Duodenal mucosa (tissue), 2 donors: ENCODE data around the gene RSPH1.

Experiments
- H3K27ac ChIP-seq: one replicate; pipeline ENCODE4 v1.7.0; 2013; ENCODE audit warnings: low read depth, low read length
- H3K27me3 ChIP-seq, 2 donors: one replicate each; pipeline ENCODE4 v1.7.0; 2013; ENCODE audit warnings: low read length in 2 of 2, control low read depth in 1 of 2; ENCODE audit not compliant: insufficient read depth in 2 of 2, control insufficient read depth in 1 of 2
- H3K36me3 ChIP-seq, 2 donors: one replicate each; pipeline ENCODE4 v1.7.0; 2013; ENCODE audit warnings: low read length in 2 of 2, control low read depth in 1 of 2; ENCODE audit not compliant: insufficient read depth in 2 of 2, control insufficient read depth in 1 of 2
- H3K4me1 ChIP-seq, 2 donors: one replicate each; pipeline ENCODE4 v1.7.0; 2013; ENCODE audit warnings: low read length in 2 of 2, control low read depth in 1 of 2; ENCODE audit not compliant: insufficient read depth in 2 of 2, control insufficient read depth in 1 of 2
- H3K4me3 ChIP-seq, 2 donors: one replicate each; pipeline ENCODE4 v1.7.0; 2013; ENCODE audit warnings: low read length in 2 of 2, low read depth in 1 of 2
- H3K9ac ChIP-seq, 2 donors: one replicate each; pipeline ENCODE4 v1.7.0; 2013; ENCODE audit warnings: low read length in 2 of 2, low read depth in 1 of 2
- H3K9me3 ChIP-seq, 2 donors: one replicate each; pipeline ENCODE4 v1.7.0; 2013; ENCODE audit warnings: low read length in 2 of 2, control low read depth in 1 of 2; ENCODE audit not compliant: control insufficient read depth in 1 of 2

The RSPH1 gene

DNA sequence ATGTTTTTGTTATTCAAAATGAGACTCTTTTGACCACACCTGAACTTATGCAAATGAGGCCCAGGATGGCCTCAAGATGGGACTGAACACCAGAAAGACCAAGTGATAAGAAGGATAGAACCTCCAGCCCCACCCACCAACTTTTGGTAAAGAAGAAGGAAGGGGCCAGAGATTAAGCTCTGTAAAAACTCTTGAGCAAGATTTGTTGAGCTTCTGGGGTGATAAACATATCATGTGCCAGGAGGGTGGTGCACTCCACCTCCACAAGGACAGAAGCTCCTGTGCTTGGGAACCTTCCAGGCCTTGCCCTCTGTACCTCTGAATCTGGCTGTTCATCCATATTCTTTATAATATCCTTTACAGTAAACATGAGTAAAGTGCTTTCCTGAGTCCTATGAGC is 5.3 kb downstream of the RSPH1 start:
- no peak overlapping the region for H3K27ac ChIP-seq
- no peaks in the 10 kb centered on the region for H3K36me3 ChIP-seq
- peaks cover 0 to 3% of the 10 kb centered on the region in 2 donors for H3K27me3 ChIP-seq
- no peaks in the 10 kb centered on the region for H3K9me3 ChIP-seq
- no peak overlapping the region for H3K4me3 ChIP-seq
- no peak overlapping the region for H3K9ac ChIP-seq
- peaks cover 16 to 45% of the 10 kb centered on the region in 2 donors for H3K4me1 ChIP-seq

DNA sequence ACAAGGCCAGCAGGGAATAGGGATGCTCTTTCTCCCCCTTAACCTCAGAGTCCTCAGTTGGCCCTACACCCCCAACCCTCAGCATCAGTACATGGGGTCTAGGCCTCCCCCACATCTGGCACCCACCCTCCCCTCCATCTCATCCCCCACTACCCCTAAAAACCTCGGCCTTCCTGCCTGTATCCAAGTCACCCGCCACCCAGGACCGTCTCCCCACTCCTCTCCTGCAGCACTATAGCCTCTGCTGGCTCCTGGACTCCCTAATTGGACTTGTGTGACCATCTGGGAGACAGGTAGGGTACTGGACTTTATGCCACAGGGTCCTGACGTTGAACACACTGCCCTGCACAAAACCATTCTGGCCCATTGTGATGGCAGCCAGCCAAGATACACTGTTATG is 6.0 kb downstream of the RSPH1 start:
- Histone ChIP-seq H3K36me3 (no peaks in the 10 kb centered on the region), H3K27me3 (peaks cover 0 to 3% of the 10 kb centered on the region in 2 donors), H3K4me3 (no peak overlapping the region), H3K4me1 (peaks cover 9 to 38% of the 10 kb centered on the region in 2 donors), H3K27ac (no peak overlapping the region), H3K9ac (no peak overlapping the region), H3K9me3 (no peaks in the 10 kb centered on the region)

DNA sequence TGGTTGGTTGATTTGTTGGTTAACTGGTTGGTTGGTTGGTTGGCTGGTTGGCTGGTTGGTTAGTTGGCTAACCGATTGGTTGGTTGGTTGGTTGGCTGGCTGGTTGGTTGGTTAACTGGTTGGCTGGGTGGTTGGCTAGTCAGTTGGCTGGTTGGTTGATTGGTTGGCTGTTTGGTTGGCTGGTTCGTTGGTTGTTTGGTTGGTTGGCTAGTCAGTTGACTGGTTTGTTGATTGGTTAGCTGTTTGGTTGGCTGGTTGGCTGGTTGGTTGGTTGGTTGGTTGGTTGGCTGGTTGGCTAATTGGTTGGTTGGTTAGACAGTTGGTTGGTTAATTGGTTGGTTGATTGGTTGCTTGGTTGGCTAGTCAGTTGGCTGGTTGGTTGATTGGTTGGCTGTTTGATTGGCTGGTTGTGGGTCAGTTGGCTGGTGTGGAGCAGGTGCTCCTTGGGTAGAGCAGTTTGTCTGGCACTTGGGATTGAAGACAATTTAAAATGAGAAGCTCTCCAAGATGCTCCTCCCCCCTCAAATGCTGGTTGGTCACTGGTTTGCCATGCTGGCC is 6.9 kb downstream of the RSPH1 start:
- Histone ChIP-seq H3K36me3 (no peaks in the 10 kb centered on the region), H3K9ac (no peak overlapping the region), H3K4me1 (peaks cover 7 to 34% of the 10 kb centered on the region in 2 donors), H3K27ac (no peak overlapping the region), H3K4me3 (no peak overlapping the region), H3K27me3 (peaks cover 0 to 3% of the 10 kb centered on the region in 2 donors), H3K9me3 (no peaks in the 10 kb centered on the region)

DNA sequence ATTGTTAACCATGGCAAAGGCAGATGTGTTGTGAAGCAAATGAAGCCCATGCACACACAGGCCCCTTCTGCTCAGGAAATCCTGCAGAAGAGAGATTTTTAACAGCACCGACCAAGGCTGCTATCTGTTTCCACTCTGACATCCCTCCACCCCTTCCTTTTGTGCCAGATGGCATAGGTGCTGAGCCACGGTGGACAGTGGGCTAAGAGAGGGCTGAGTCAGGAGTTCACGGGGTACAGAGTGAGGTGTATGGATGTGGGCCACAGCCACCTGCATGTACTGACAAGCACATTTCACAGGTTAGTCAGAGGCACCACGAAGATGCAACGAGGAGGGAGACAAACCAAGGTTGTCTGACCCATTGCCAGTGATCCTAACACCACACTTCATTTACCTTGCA is 9.5 kb downstream of the RSPH1 start:
- H3K4me1 ChIP-seq: peaks cover 14 to 28% of the 10 kb centered on the region in 2 donors
- no peak overlapping the region for H3K4me3 ChIP-seq
- no peaks in the 10 kb centered on the region for H3K36me3 ChIP-seq
- H3K27me3 ChIP-seq: peaks cover 0 to 3% of the 10 kb centered on the region in 2 donors
- H3K9ac ChIP-seq: no peak overlapping the region
- no peak overlapping the region for H3K27ac ChIP-seq
- H3K9me3 ChIP-seq: no peaks in the 10 kb centered on the region

DNA sequence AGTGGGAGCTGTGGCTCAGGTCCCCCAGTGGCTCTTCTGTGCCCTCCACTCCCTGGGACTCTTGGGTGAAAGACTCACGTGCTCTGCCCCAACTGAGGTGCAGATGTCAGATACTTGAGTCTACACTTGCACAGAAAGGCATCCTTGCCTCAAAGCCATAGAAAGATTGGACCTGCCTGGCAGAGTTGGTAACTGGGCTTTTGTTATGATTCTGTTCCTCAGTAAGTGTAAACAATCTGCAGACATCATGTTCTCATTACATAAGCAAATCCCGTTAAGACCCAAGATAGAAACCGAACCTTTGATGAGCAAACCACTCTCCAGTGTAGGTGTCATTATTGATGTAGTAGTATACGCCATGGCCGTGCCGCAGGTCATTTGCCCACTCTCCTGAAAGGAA is 10.0 kb downstream of the RSPH1 start:
- Histone ChIP-seq H3K27ac (no peak overlapping the region), H3K36me3 (no peaks in the 10 kb centered on the region), H3K4me3 (no peak overlapping the region), H3K9me3 (no peaks in the 10 kb centered on the region), H3K9ac (no peak overlapping the region), H3K4me1 (peaks cover 15 to 28% of the 10 kb centered on the region in 2 donors), H3K27me3 (peaks cover 0 to 3% of the 10 kb centered on the region in 2 donors)

DNA sequence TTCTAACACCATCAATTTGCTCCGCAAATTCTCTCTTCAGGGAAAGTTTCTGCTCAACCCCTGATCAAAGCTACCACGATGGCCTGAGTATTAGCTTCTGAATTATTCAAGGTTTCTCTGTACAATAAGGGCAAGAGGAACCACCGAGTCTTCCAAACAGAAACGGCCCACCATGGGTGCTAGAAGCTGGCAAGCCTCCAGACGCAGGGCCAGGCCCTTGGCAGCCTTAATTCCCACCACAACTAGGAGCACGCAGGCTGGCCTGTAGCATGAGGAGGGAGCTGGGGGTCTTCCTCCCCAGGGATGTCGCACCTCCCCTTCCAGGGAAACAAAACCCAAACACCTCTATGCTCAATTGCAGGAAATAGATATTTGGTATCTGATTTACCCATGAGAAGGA is 11.1 kb downstream of the RSPH1 start:
- Histone ChIP-seq H3K36me3 (no peaks in the 10 kb centered on the region), H3K4me3 (no peak overlapping the region), H3K9me3 (no peaks in the 10 kb centered on the region), H3K27me3 (peaks cover 0 to 3% of the 10 kb centered on the region in 2 donors), H3K27ac (no peak overlapping the region), H3K9ac (no peak overlapping the region), H3K4me1 (peaks cover 15 to 17% of the 10 kb centered on the region in 2 donors)

DNA sequence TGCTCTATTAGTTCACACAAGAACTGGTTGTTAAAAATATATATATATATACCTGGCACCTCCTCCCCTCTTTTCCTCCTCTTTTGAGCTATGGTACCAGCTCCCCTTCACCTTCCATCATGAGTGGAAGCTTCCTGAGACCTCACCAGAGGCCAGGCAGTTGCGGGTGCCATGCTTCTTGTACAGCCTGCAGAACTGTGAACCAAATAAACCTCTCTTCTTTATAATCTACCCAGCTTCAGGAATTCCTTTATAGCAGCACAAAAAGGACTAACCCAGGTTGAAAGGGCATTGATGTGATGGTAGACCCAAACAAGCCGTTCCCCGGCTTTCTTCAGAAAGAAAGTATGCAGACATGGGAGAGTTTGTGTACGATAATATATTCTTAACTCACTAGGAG is 14.9 kb downstream of the RSPH1 start:
- no peak overlapping the region for H3K9ac ChIP-seq
- H3K9me3 ChIP-seq: no peaks in the 10 kb centered on the region
- no peak overlapping the region for H3K4me3 ChIP-seq

DNA sequence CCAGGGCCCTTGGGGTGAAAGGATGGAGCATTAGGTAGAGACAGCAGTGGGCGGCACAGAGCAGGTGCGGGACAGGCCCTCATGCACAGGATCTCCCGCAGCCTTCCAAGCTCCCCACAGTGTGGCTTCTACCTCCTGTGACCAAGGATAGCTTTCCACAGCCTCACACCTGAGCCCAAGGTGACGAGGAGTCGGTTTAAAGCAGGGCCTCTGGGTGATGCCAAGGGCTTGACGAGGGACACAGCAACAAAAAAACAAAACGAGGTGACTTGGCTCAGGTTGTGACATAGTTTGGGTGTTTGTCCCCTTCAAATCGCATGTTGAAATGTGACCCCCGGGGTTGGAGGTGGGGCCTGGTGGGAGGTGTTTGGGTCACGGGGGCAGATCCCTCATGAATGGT is 15.3 kb downstream of the RSPH1 start:
- Histone ChIP-seq H3K4me3 (no peak overlapping the region), H3K9ac (no peak overlapping the region), H3K36me3 (no peaks in the 10 kb centered on the region), H3K27me3 (peaks cover 0 to under 1% of the 10 kb centered on the region in 2 donors), H3K4me1 (peaks cover 15% of the 10 kb centered on the region in 2 donors), H3K9me3 (no peaks in the 10 kb centered on the region), H3K27ac (no peak overlapping the region)

More for the DNA sequence above, 14.9 kb downstream of the RSPH1 start:
- Histone ChIP-seq H3K4me1 (peaks cover 15% of the 10 kb centered on the region in 2 donors), H3K27me3 (peaks cover 0 to 3% of the 10 kb centered on the region in 2 donors), H3K36me3 (no peaks in the 10 kb centered on the region), H3K27ac (no peak overlapping the region)

DNA sequence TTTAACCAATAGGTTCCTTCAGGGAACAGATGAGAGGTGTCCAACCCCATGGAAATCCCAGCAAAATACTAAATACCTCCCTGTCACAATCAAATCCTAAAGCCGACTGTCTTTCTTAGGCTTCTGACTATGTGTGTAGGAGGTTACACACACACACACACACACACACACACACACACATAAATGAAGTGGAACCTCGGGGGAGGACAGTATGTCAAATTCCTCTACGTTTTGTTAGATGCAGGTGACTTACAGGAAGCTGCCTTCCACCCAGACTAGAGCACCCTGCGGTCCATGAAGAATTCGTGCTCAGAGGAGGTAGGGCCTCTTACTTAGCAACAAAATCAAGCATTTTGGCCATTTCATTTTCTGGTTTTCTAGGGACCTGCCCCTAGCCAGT is 16.4 kb downstream of the RSPH1 start:
- no peak overlapping the region for H3K27ac ChIP-seq
- H3K9me3 ChIP-seq: no peaks in the 10 kb centered on the region
- H3K27me3 ChIP-seq: no peaks in the 10 kb centered on the region
- H3K9ac ChIP-seq: no peak overlapping the region
- peaks cover 21% of the 10 kb centered on the region in 2 donors for H3K4me1 ChIP-seq
- H3K4me3 ChIP-seq: no peak overlapping the region
- no peaks in the 10 kb centered on the region for H3K36me3 ChIP-seq

DNA sequence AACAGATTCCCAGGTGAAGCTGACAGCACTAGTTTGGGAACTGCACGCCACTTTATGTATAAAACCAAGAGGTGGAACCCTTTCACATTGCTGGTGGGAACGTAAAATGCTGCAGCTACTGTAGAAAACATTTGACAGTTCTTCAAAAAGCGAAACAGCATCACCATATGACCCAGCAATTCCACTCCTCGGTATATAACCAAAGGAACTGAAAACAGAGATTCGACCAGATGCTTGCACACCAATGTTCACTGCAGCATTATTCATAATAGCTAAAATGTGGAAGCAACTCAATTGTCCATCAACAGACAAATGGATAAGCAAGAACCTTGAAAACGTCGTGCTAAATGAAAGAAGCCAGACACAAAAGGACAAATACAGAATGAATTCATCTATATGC is 17.5 kb downstream of the RSPH1 start:
- Histone ChIP-seq H3K4me3 (no peak overlapping the region), H3K27ac (no peak overlapping the region), H3K9ac (no peak overlapping the region), H3K9me3 (no peaks in the 10 kb centered on the region), H3K36me3 (no peaks in the 10 kb centered on the region), H3K27me3 (no peaks in the 10 kb centered on the region), H3K4me1 (peaks cover 29% of the 10 kb centered on the region in 2 donors)
